Peyer's patch (tissue), 4 donors: Measurements from ENCODE around the gene OCEL1.

ENCODE experiments used
- CTCF ChIP-seq, 6 experiments: fragments of 450-650 bp in 4 of 6; fragments of 200-600 bp in 2 of 6; sonication (generic) in 1 of 6; IDR thresholded peaks; one replicate each; pipeline ENCODE4 v1.5.1; 2017 to 2019; ENCODE audit warnings: antibody characterized with exemption in 6 of 6, mild to moderate bottlenecking in 3 of 6, moderate library complexity in 1 of 6
- POLR2A ChIP-seq, 2 donors: fragments of 450-650 bp; IDR thresholded peaks; one replicate each; pipeline ENCODE4 v1.5.1; 2017; ENCODE audit warnings: antibody characterized with exemption in 2 of 2, mild to moderate bottlenecking in 2 of 2, moderate library complexity in 2 of 2

DNA sequence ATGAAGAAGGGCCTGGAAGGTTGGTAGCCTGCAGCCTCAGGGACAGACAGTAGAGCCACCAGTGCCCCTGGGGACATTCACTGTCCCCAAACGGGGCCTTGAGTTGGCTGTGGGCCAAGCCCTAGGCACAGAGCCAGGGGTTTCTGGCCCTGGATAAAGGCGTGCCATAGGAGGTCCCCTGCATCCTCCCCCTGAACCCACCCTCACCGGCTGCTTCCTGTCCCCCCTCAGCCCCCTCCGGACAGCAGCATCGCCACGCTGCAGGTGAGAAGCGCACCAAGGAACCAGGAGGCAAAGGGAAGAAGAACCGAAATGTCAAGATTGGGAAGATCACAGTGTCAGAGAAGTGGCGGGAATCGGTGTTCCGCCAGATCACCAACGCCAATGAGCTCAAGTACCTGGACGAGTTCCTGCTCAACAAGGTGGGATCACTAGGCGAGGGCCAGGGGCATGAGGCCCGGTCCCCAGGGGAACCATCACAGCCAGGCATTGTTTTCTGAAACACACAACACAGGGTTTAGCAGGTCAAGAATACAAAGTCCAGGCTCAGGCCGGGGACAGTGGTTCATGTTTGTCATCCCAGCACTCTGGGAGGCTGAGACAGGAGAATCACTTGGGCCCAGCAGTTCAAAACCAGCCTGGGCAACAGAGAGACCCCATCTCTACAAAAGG lies 25.5 kb upstream of the OCEL1 start:
- TF ChIP-seq CTCF (IDR thresholded peaks at IDR 0.05) = no peak
- no peak for TF ChIP-seq POLR2A (IDR thresholded peaks at IDR 0.05)
